A549 (cell line): Measurements from ENCODE around the gene OSTC. TPM values are rescaled to one million over a fixed set of nuclear protein-coding genes. Genes with fewer than 3 reads are reported as not detected.

Experiments used
- ATAC-seq, 2 experiments: fragments of 200-7000 bp in 1 of 2; fragments of >200 bp in 1 of 2; cut with Nextera tagmentation in 1 of 2; cut with Tn5 transposase in 1 of 2; 3 replicates each; pipeline versions ENCODE4 v1.8.0 to v1.9.1; 2018 to 2020; ENCODE audit warnings: mild to moderate bottlenecking in 1 of 2, moderate library complexity in 1 of 2
- CTCF ChIA-PET: fragments of 300-600 bp; sonication (Branson Sonifier 250); formaldehyde crosslinking; extraction: SDS; loops from one replicate; lab custom pipeline; 2021; ENCODE audit warnings: antibody characterized with exemption, inconsistent platforms; lab: Yijun Ruan, JAX
- POLR2A ChIA-PET: fragments of 350-600 bp; formaldehyde crosslinking; extraction: SDS; loops from one replicate; lab custom pipeline; 2021; ENCODE audit warnings: antibody characterized with exemption, inconsistent platforms; lab: Yijun Ruan, JAX
- DNase-seq, 2 experiments: peaks; one replicate each; pipeline versions ENCODE4 v3.0.0 to v3.0.0-alpha.2; 2011 to 2016; ENCODE audit warnings: low read depth in 1 of 2, low spot score in 1 of 2
- FAIRE-seq: peaks from 2 replicates; lab custom pipeline; 2011; peaks lifted over from hg19 to GRCh38; lab: Jason Lieb, UNC
- H3K27ac ChIP-seq, 2 experiments: fragments of >200 bp; sonication (Bioruptor Twin); formaldehyde crosslinking; 3 replicates each; pipeline ENCODE4 v1.5.1; 2016 to 2017
- H3K4me1 ChIP-seq: fragments of >200 bp; sonication (Bioruptor Twin); formaldehyde crosslinking; 3 replicates; pipeline ENCODE4 v1.6.1; 2016
- H3K4me2 ChIP-seq: fragments of >200 bp; sonication (Bioruptor Twin); formaldehyde crosslinking; 3 replicates; pipeline ENCODE4 v1.6.1; 2016
- H3K4me3 ChIP-seq: fragments of >200 bp; sonication (Bioruptor Twin); formaldehyde crosslinking; 3 replicates; pipeline ENCODE4 v1.5.1; 2016
- H3K9me3 ChIP-seq: fragments of >200 bp; sonication (Bioruptor Twin); formaldehyde crosslinking; 3 replicates; pipeline ENCODE4 v1.6.1; 2016
- ATOH8 ChIP-seq: fragments of 250-450 bp; sonication (Bioruptor Pico); IDR thresholded peaks from 2 replicates; pipeline ENCODE4 v1.5.0; 2020; ENCODE audit warnings: low read depth, mild to moderate bottlenecking, moderate library complexity
- BCL3 ChIP-seq: fragments of >200 bp; sonication (Bioruptor Twin); formaldehyde crosslinking; IDR thresholded peaks from 3 replicates; pipeline ENCODE4 v1.6.1; 2016
- BHLHE40 ChIP-seq: IDR thresholded peaks from 2 replicates; pipeline ENCODE4 v1.6.1; 2012; ENCODE audit warnings: low read depth, low read length, inconsistent platforms
- CBX2 ChIP-seq: fragments of 200-600 bp; sonication (generic); IDR thresholded peaks from 2 replicates; pipeline ENCODE4 v1.6.1; 2016; ENCODE audit warnings: low read depth, mild to moderate bottlenecking, borderline replicate concordance
- CBX8 ChIP-seq: fragments of 200-600 bp; sonication (generic); IDR thresholded peaks from 2 replicates; pipeline ENCODE4 v1.6.1; 2016
- CHD4 ChIP-seq: fragments of 200-600 bp; sonication (generic); IDR thresholded peaks from 2 replicates; pipeline ENCODE4 v1.6.1; 2016; ENCODE audit warnings: antibody characterized with exemption, mild to moderate bottlenecking, borderline replicate concordance
- CTCF ChIP-seq: fragments of >200 bp; sonication (Bioruptor Twin); formaldehyde crosslinking; IDR thresholded peaks from 3 replicates; pipeline ENCODE4 v1.5.1; 2016
- EP300 ChIP-seq, 2 experiments: fragments of >200 bp; sonication (Bioruptor Twin); formaldehyde crosslinking; IDR thresholded peaks; 2 replicates in 1 of 2; 3 replicates in 1 of 2; pipeline ENCODE4 v1.6.1; 2016 to 2017
- ESRRA ChIP-seq: fragments of 150-350 bp; IDR thresholded peaks from 2 replicates; pipeline ENCODE4 v1.6.1; 2014; ENCODE audit warnings: mild to moderate bottlenecking, low read length, borderline replicate concordance
- FOXS1 ChIP-seq: fragments of 250-450 bp; sonication (Bioruptor Pico); IDR thresholded peaks from 2 replicates; pipeline ENCODE4 v1.5.0; 2020; ENCODE audit warnings: mild to moderate bottlenecking, moderate library complexity
- HEYL ChIP-seq: fragments of 250-450 bp; sonication (Bioruptor Pico); IDR thresholded peaks from 2 replicates; pipeline ENCODE4 v1.8.0; 2021; ENCODE audit warnings: mild to moderate bottlenecking, moderate library complexity
- MAFK ChIP-seq: fragments of 450-650 bp; IDR thresholded peaks from 2 replicates; pipeline ENCODE4 v1.6.1; 2014; ENCODE audit not compliant: partially characterized antibody
- MAX ChIP-seq: IDR thresholded peaks from 2 replicates; pipeline ENCODE4 v1.6.1; 2012
- MAZ ChIP-seq: fragments of 150-350 bp; IDR thresholded peaks from 2 replicates; pipeline ENCODE4 v1.6.1; 2014; ENCODE audit warnings: antibody characterized with exemption, low read depth, low read length, borderline replicate concordance
- RCOR1 ChIP-seq: fragments of 150-350 bp; IDR thresholded peaks from 2 replicates; pipeline ENCODE4 v1.6.1; 2014; ENCODE audit warnings: antibody characterized with exemption, low read length, low read depth
- REST ChIP-seq: fragments of 200-600 bp; sonication (generic); IDR thresholded peaks from 2 replicates; pipeline ENCODE4 v1.6.1; 2016; ENCODE audit warnings: antibody characterized with exemption, mild to moderate bottlenecking, moderate library complexity
- RFX5 ChIP-seq: fragments of 450-650 bp; IDR thresholded peaks from 2 replicates; pipeline ENCODE4 v1.7.1; 2014; ENCODE audit warnings: antibody characterized with exemption, mild to moderate bottlenecking, moderate library complexity
- RNF2 ChIP-seq: fragments of 200-600 bp; sonication (generic); IDR thresholded peaks from 2 replicates; pipeline ENCODE4 v1.6.1; 2016; ENCODE audit warnings: low read depth, mild to moderate bottlenecking, antibody characterized with exemption, moderate library complexity, borderline replicate concordance
- SREBF2 ChIP-seq: fragments of 450-650 bp; IDR thresholded peaks from 2 replicates; pipeline ENCODE4 v1.6.1; 2014; ENCODE audit warnings: mild to moderate bottlenecking, moderate library complexity
- ZNF302 ChIP-seq: fragments of 250-450 bp; sonication (Bioruptor Pico); IDR thresholded peaks from 2 replicates; pipeline ENCODE4 v1.9.0; 2021; ENCODE audit warnings: inconsistent platforms, mild to moderate bottlenecking, moderate library complexity
- ZSCAN20 ChIP-seq: fragments of 250-450 bp; sonication (Bioruptor Pico); IDR thresholded peaks from 2 replicates; pipeline ENCODE4 v1.8.0; 2022; ENCODE audit warnings: mild to moderate bottlenecking, moderate library complexity
- WGBS: methylation state at CpG from one replicate; pipeline ENCODE4 v1.1.6; 2017; ENCODE audit errors: missing lambda C conversion rate; 5-methylcytosine and 5-hydroxymethylcytosine counted together
- polyA plus RNA-seq, 4 experiments: library from polyadenylated mRNA; depleted of rRNA in 3 of 4; stranded (reverse); fragments of >200 nt; fragmentation: RNase III in 1 of 4; extraction: RNeasy Plus Mini Kit Qiagen cat#74134 plus additional on column Dnase treatment in 1 of 4; gene quantifications; 2 replicates in 3 of 4; 3 replicates in 1 of 4; pipeline ENCODE4 v1.2.3, GENCODE V29; 2011 to 2017

The OSTC gene
- polyA plus RNA-seq, 2 of the 4 experiments (the other 2 are of a cell fraction) = 128 to 166 TPM

GRCh38 chr4:108649863-108650211 is 562 bp upstream of the OSTC start (continued):
- no peak for TF ChIP-seq MAX

- H3K4me2 ChIP-seq = peak overlapping the region; percentile 75
- H3K27ac ChIP-seq = peak overlapping the region; percentile 90 to 93
- peak; percentile 7 to 18 for DNase-seq
- FAIRE-seq = no peak
- TF ChIP-seq BHLHE40 (no peak), MAFK (no peak), FOXS1 (CRISPR knock-in tag) (no peak), EP300 (IDR thresholded peaks at IDR 0.05) (no peak)
- H3K9me3 ChIP-seq = no peaks in the 10 kb centered on the region
- POLR2A ChIA-PET = interaction anchor here (1.5 to 1.6 kb wide), 2 partner anchors 13 to 31 kb away, joined by 4 to 17 read pairs; partner anchors contain the start of gene RPL34
- CTCF ChIA-PET = interaction anchor here (0.6 to 1.5 kb wide), 3 partner anchors 13 to 633 kb away, joined by 3 to 9 read pairs (median 3); no protein-coding TSS in a partner anchor
- 4% methylated on average over 9 of the region's 9 CpGs for WGBS
- peak; percentile 67 to 69; a peak in 4 of 6 replicates for ATAC-seq
- H3K4me1 ChIP-seq = peaks cover 10% of the 10 kb centered on the region; the same call in 1 of the 3 replicates
- H3K4me3 ChIP-seq = peak overlapping the region; percentile 99
Measured at GRCh38 chr4:108651014-108651791, 804 bp downstream of the OSTC start.

- ATAC-seq (no peak), FAIRE-seq (no peak), DNase-seq (no peak)
- WGBS = 80% methylated on average over 3 of the region's 3 CpGs
- H3K9me3 ChIP-seq = no peaks in the 10 kb centered on the region
- TF ChIP-seq CBX8 (no peak), SREBF2 (no peak)
- no peaks in the 10 kb centered on the region for H3K4me1 ChIP-seq
- ChIA-PET CTCF (no interaction called here), POLR2A (no interaction called here)
- H3K4me2 ChIP-seq = no peak overlapping the region
- H3K27ac ChIP-seq = no peak overlapping the region
- no peak overlapping the region for H3K4me3 ChIP-seq
Measured at GRCh38 chr4:108662629-108663028, 12.2 kb downstream of the OSTC start.

- H3K27ac ChIP-seq = no peak overlapping the region
- POLR2A ChIA-PET = no interaction called here
- H3K4me3 ChIP-seq = no peak overlapping the region
- H3K4me1 ChIP-seq = no peaks in the 10 kb centered on the region
- no peak overlapping the region for H3K4me2 ChIP-seq
- CTCF ChIA-PET = interaction anchor here (0.7 to 0.9 kb wide), 2 partner anchors 10 to 345 kb away, joined by 3 to 4 read pairs; no protein-coding TSS in a partner anchor
- WGBS = 74% methylated on average over 4 of the region's 4 CpGs
- H3K9me3 ChIP-seq = no peaks in the 10 kb centered on the region
- DNase-seq (no peak), FAIRE-seq (no peak), ATAC-seq (no peak)
- TF ChIP-seq RNF2 (no peak), HEYL (CRISPR knock-in tag) (no peak), ESRRA (no peak), CHD4 (no peak), CBX2 (no peak), ZSCAN20 (CRISPR knock-in tag) (no peak), MAFK (no peak), ZNF302 (CRISPR knock-in tag) (no peak), RCOR1 (no peak), REST (no peak), MAZ (no peak), CBX8 (no peak), ATOH8 (CRISPR knock-in tag) (no peak), RFX5 (no peak), SREBF2 (no peak), CTCF (no peak), BCL3 (no peak), MAX (no peak)
Measured at GRCh38 chr4:108674356-108674977, 24.1 kb downstream of the OSTC start.
